Lower leg skin (tissue), 3 donors: ENCODE measurements around the gene GPR161.

Experiments
- CTCF ChIP-seq, 3 donors: fragments of 450-650 bp; IDR thresholded peaks; one replicate each; pipeline ENCODE4 v1.5.1; 2016; ENCODE audit warnings: antibody characterized with exemption in 3 of 3, mild to moderate bottlenecking in 3 of 3, moderate library complexity in 2 of 3
- POLR2A ChIP-seq, 2 donors: fragments of 450-650 bp; IDR thresholded peaks; one replicate each; pipeline ENCODE4 v1.6.1; 2016 to 2017; ENCODE audit warnings: antibody characterized with exemption in 2 of 2, mild to moderate bottlenecking in 1 of 2, moderate library complexity in 1 of 2

GRCh38 chr1:168032029-168032428 lies 104.7 kb downstream of the GPR161 start:
- TF ChIP-seq CTCF (IDR thresholded peaks at IDR 0.05), result no peak
- TF ChIP-seq POLR2A (IDR thresholded peaks at IDR 0.05), result no peak
